WTC11 (cell line): ENCODE data around the gene ECE1.

ENCODE experiments used
- E2F5 ChIP-seq: sonication (generic); formaldehyde crosslinking; IDR thresholded peaks from 2 replicates; pipeline ENCODE4 v1.8.1; 2022; ENCODE audit warnings: mild to moderate bottlenecking, moderate library complexity, missing genetic modification reagents
- NFYB ChIP-seq: sonication (generic); formaldehyde crosslinking; conservative IDR thresholded peaks from 2 replicates; pipeline ENCODE4 v1.8.0; 2022; ENCODE audit warnings: low read depth, missing genetic modification reagents
- NR3C1 ChIP-seq: sonication (generic); formaldehyde crosslinking; conservative IDR thresholded peaks from 2 replicates; pipeline ENCODE4 v1.8.1; 2023; ENCODE audit warnings: low read depth, mild to moderate bottlenecking, missing genetic modification reagents
- ZSCAN18 ChIP-seq: fragments of 250-450 bp; sonication (Bioruptor Pico); IDR thresholded peaks from 2 replicates; pipeline ENCODE4 v2.1.2; 2022; ENCODE audit warnings: mild to moderate bottlenecking, moderate library complexity

- TF ChIP-seq NFYB (CRISPR knock-in tag) (no peak), E2F5 (no peak), NR3C1 (no peak), ZSCAN18 (CRISPR knock-in tag) (no peak)
These were observed 46.1 kb downstream of the ECE1 start for GRCh38 chr1:21244154-21244553.
